ENCODE measurements around the gene UNC5B.

GRCh38 chr10:71250405-71250804, 38.0 kb downstream of the UNC5B start:
- no peak for TF ChIP-seq EZH2 (IDR thresholded peaks at IDR 0.05; ENCODE audit: insufficient read depth, poor library complexity, severe bottlenecking)
- TF ChIP-seq EZH2phosphoT487 (IDR thresholded peaks at IDR 0.05; ENCODE audit: insufficient read depth, low read depth): no peak
